Measurements from ENCODE around the gene TMOD2.

TMOD2 gene

GRCh38 chr15:51750792-51751696 lies at the start of gene TMOD2:
Gene TMOD2, plus strand, starts transcription at chr15:51751597. Its CDS starts 14,845 bp downstream, at chr15:51766442.
- peak within 1 kb of the TSS; percentile 85 for H3K4me3 Mint-ChIP-seq
- intact Hi-C loops (cut with micrococcal nuclease), result loop anchor here (5.0 kb wide), 1 partner anchor 79 kb away; no protein-coding TSS in a partner anchor
- H3K9me3 Mint-ChIP-seq, result no peaks in the 10 kb centered on the region
- H3K36me3 Mint-ChIP-seq (ENCODE audit: low read depth), result no peaks in the 10 kb centered on the region
- H3K27me3 Mint-ChIP-seq, result peaks cover 26% of the 10 kb centered on the region
- H3K4me1 Mint-ChIP-seq (ENCODE audit: low read depth), result peaks cover 46% of the 10 kb centered on the region
- peak within 1 kb of the TSS; percentile 60 for H3K27ac Mint-ChIP-seq

GRCh38 chr15:51702710-51703109 lies 48.7 kb upstream of the TMOD2 start:
- Mint-ChIP-seq H3K27me3 (peaks cover 20% of the 10 kb centered on the region), H3K4me1 (ENCODE audit: low read depth) (no peaks in the 10 kb centered on the region), H3K36me3 (ENCODE audit: low read depth) (no peaks in the 10 kb centered on the region), H3K27ac (no peak overlapping the region), H3K4me3 (no peak overlapping the region), H3K9me3 (no peaks in the 10 kb centered on the region)
- intact Hi-C loops (cut with micrococcal nuclease), result no loop called here

- Mint-ChIP-seq H3K4me3 (no peak overlapping the region), H3K27ac (no peak overlapping the region), H3K9me3 (no peaks in the 10 kb centered on the region), H3K27me3 (peaks cover 4% of the 10 kb centered on the region), H3K4me1 (ENCODE audit: low read depth) (no peaks in the 10 kb centered on the region), H3K36me3 (ENCODE audit: low read depth) (no peaks in the 10 kb centered on the region)
- intact Hi-C loops (cut with micrococcal nuclease), result no loop called here
Measured at GRCh38 chr15:51706291-51706690, 45.1 kb upstream of the TMOD2 start.

- intact Hi-C loops (cut with micrococcal nuclease), result no loop called here
- no peaks in the 10 kb centered on the region for H3K4me1 Mint-ChIP-seq (ENCODE audit: low read depth)
Measured at GRCh38 chr15:51706926-51707608, 44.3 kb upstream of the TMOD2 start.

GRCh38 chr15:51708013-51708412 lies 43.4 kb upstream of the TMOD2 start:
- Mint-ChIP-seq H3K27me3 (peaks cover 1% of the 10 kb centered on the region), H3K36me3 (ENCODE audit: low read depth) (no peaks in the 10 kb centered on the region), H3K4me1 (ENCODE audit: low read depth) (no peaks in the 10 kb centered on the region), H3K9me3 (no peaks in the 10 kb centered on the region), H3K4me3 (no peak overlapping the region), H3K27ac (no peak overlapping the region)
- intact Hi-C loops (cut with micrococcal nuclease), result no loop called here

More at GRCh38 chr15:51706926-51707608, 44.3 kb upstream of the TMOD2 start:
- Mint-ChIP-seq H3K27me3 (peaks cover 1% of the 10 kb centered on the region), H3K27ac (no peak overlapping the region), H3K36me3 (ENCODE audit: low read depth) (no peaks in the 10 kb centered on the region), H3K9me3 (no peaks in the 10 kb centered on the region), H3K4me3 (no peak overlapping the region)

GRCh38 chr15:51709031-51709430 lies 42.4 kb upstream of the TMOD2 start:
- H3K36me3 Mint-ChIP-seq (ENCODE audit: low read depth), result no peaks in the 10 kb centered on the region
- no peak overlapping the region for H3K27ac Mint-ChIP-seq
- H3K27me3 Mint-ChIP-seq, result peaks cover 1% of the 10 kb centered on the region
- no peaks in the 10 kb centered on the region for H3K4me1 Mint-ChIP-seq (ENCODE audit: low read depth)
- no peaks in the 10 kb centered on the region for H3K9me3 Mint-ChIP-seq
- intact Hi-C loops (cut with micrococcal nuclease), result no loop called here
- no peak overlapping the region for H3K4me3 Mint-ChIP-seq

GRCh38 chr15:51714162-51714561 lies 37.2 kb upstream of the TMOD2 start:
- H3K36me3 Mint-ChIP-seq (ENCODE audit: low read depth), result no peaks in the 10 kb centered on the region
- no peak overlapping the region for H3K27ac Mint-ChIP-seq
- H3K4me3 Mint-ChIP-seq, result no peak overlapping the region
- no peaks in the 10 kb centered on the region for H3K4me1 Mint-ChIP-seq (ENCODE audit: low read depth)
- intact Hi-C loops (cut with micrococcal nuclease), result no loop called here
- H3K9me3 Mint-ChIP-seq, result no peaks in the 10 kb centered on the region
- H3K27me3 Mint-ChIP-seq, result no peaks in the 10 kb centered on the region

- Mint-ChIP-seq H3K4me3 (no peak overlapping the region), H3K27me3 (no peaks in the 10 kb centered on the region), H3K36me3 (ENCODE audit: low read depth) (no peaks in the 10 kb centered on the region), H3K4me1 (ENCODE audit: low read depth) (no peaks in the 10 kb centered on the region), H3K27ac (no peak overlapping the region), H3K9me3 (no peaks in the 10 kb centered on the region)
- intact Hi-C loops (cut with micrococcal nuclease), result no loop called here
Measured at GRCh38 chr15:51714911-51715310, 36.5 kb upstream of the TMOD2 start.

- peaks cover 23% of the 10 kb centered on the region for H3K36me3 Mint-ChIP-seq (ENCODE audit: low read depth)
- peaks cover 6% of the 10 kb centered on the region for H3K9me3 Mint-ChIP-seq
- no peak overlapping the region for H3K4me3 Mint-ChIP-seq
- peaks cover 6% of the 10 kb centered on the region for H3K4me1 Mint-ChIP-seq (ENCODE audit: low read depth)
- intact Hi-C loops (cut with micrococcal nuclease), result no loop called here
- no peak overlapping the region for H3K27ac Mint-ChIP-seq
- H3K27me3 Mint-ChIP-seq, result no peaks in the 10 kb centered on the region
Measured at GRCh38 chr15:51718219-51718618, 33.2 kb upstream of the TMOD2 start.

GRCh38 chr15:51718746-51719145 lies 32.7 kb upstream of the TMOD2 start:
- no peak overlapping the region for H3K27ac Mint-ChIP-seq
- H3K4me1 Mint-ChIP-seq (ENCODE audit: low read depth), result peaks cover 6% of the 10 kb centered on the region
- H3K4me3 Mint-ChIP-seq, result no peak overlapping the region
- peaks cover 23% of the 10 kb centered on the region for H3K36me3 Mint-ChIP-seq (ENCODE audit: low read depth)
- peaks cover 6% of the 10 kb centered on the region for H3K9me3 Mint-ChIP-seq
- no peaks in the 10 kb centered on the region for H3K27me3 Mint-ChIP-seq
- intact Hi-C loops (cut with micrococcal nuclease), result no loop called here

- intact Hi-C loops (cut with micrococcal nuclease), result no loop called here
- Mint-ChIP-seq H3K36me3 (ENCODE audit: low read depth) (peaks cover 30% of the 10 kb centered on the region), H3K27me3 (no peaks in the 10 kb centered on the region), H3K9me3 (peaks cover 6% of the 10 kb centered on the region), H3K4me3 (no peak overlapping the region), H3K27ac (no peak overlapping the region), H3K4me1 (ENCODE audit: low read depth) (peaks cover 20% of the 10 kb centered on the region)
Measured at GRCh38 chr15:51720201-51720995, 31.0 kb upstream of the TMOD2 start.

GRCh38 chr15:51721199-51721960 lies 30.0 kb upstream of the TMOD2 start:
- intact Hi-C loops (cut with micrococcal nuclease), result no loop called here
- Mint-ChIP-seq H3K4me3 (no peak overlapping the region), H3K27me3 (no peaks in the 10 kb centered on the region), H3K36me3 (ENCODE audit: low read depth) (peaks cover 30% of the 10 kb centered on the region), H3K4me1 (ENCODE audit: low read depth) (peaks cover 24% of the 10 kb centered on the region), H3K9me3 (peaks cover 6% of the 10 kb centered on the region), H3K27ac (no peak overlapping the region)

- Mint-ChIP-seq H3K4me1 (ENCODE audit: low read depth) (peaks cover 43% of the 10 kb centered on the region), H3K9me3 (peaks cover 6% of the 10 kb centered on the region), H3K27me3 (no peaks in the 10 kb centered on the region), H3K4me3 (peak overlapping the region; percentile 65), H3K36me3 (ENCODE audit: low read depth) (peaks cover 35% of the 10 kb centered on the region), H3K27ac (peak overlapping the region; percentile 66)
- intact Hi-C loops (cut with micrococcal nuclease), result no loop called here
Measured at GRCh38 chr15:51724199-51724598, 27.2 kb upstream of the TMOD2 start.

Data from dendritic cell treated with granulocyte-macrophage colony-stimulating factor and Interleukin-4, amounts not matched to agents 40 ng/mL and 50 ng/mL, for 4 days (primary cell).